ENCODE measurements around the gene SPA17.

Gene SPA17

GRCh38 chr11:124727474-124727873, 53.8 kb downstream of the SPA17 start:
- TF ChIP-seq CTCF (conservative IDR thresholded peaks at IDR 0.05; ENCODE audit: low read depth, low read length) = no peak
- no peak for DNase-seq (ENCODE audit: low read depth)
- no peak overlapping the region for H3K4me3 ChIP-seq (ENCODE audit: low read length)

GRCh38 chr11:124728134-124728533, 54.4 kb downstream of the SPA17 start:
- H3K4me3 ChIP-seq (ENCODE audit: low read length) = no peak overlapping the region
- no peak for DNase-seq (ENCODE audit: low read depth)
- TF ChIP-seq CTCF (conservative IDR thresholded peaks at IDR 0.05; ENCODE audit: low read depth, low read length) = no peak

GRCh38 chr11:124729571-124729970, 55.9 kb downstream of the SPA17 start:
- DNase-seq (ENCODE audit: low read depth) = no peak
- no peak for TF ChIP-seq CTCF (conservative IDR thresholded peaks at IDR 0.05; ENCODE audit: low read depth, low read length)
- no peak overlapping the region for H3K4me3 ChIP-seq (ENCODE audit: low read length)

GRCh38 chr11:124732230-124732629, 58.5 kb downstream of the SPA17 start:
- DNase-seq (ENCODE audit: low read depth) = no peak
- no peak overlapping the region for H3K4me3 ChIP-seq (ENCODE audit: low read length)
- TF ChIP-seq CTCF (conservative IDR thresholded peaks at IDR 0.05; ENCODE audit: low read depth, low read length) = no peak

- TF ChIP-seq CTCF (conservative IDR thresholded peaks at IDR 0.05; ENCODE audit: low read depth, low read length) = no peak
- DNase-seq (ENCODE audit: low read depth) = no peak
- H3K4me3 ChIP-seq (ENCODE audit: low read length) = no peak overlapping the region
Measured at GRCh38 chr11:124736736-124737135, 63.0 kb downstream of the SPA17 start.

- no peak overlapping the region for H3K4me3 ChIP-seq (ENCODE audit: low read length)
- DNase-seq (ENCODE audit: low read depth) = no peak
- TF ChIP-seq CTCF (conservative IDR thresholded peaks at IDR 0.05; ENCODE audit: low read depth, low read length) = no peak
Measured at GRCh38 chr11:124737638-124738305, 64.1 kb downstream of the SPA17 start.

GRCh38 chr11:124738713-124739478, 65.2 kb downstream of the SPA17 start:
- TF ChIP-seq CTCF (conservative IDR thresholded peaks at IDR 0.05; ENCODE audit: low read depth, low read length) = no peak
- peak overlapping the region; percentile 53 for H3K4me3 ChIP-seq (ENCODE audit: low read length)
- DNase-seq (ENCODE audit: low read depth) = no peak

All from retinal pigment epithelial cell (primary cell).